HG03139 (cell line): Measurements from ENCODE around the gene CIDEA.
"Not testable (repeated sequence)": the region's sequence is repeated elsewhere in the genome, so short reads cannot be mapped to it uniquely, and the experiment has no call there.

Experiments
- ATAC-seq: cut with Tn5 transposase; IDR thresholded peaks from one replicate; pipeline ENCODE4 v1.9.1; 2021; ENCODE audit not compliant: unreplicated experiment

CIDEA gene

GRCh38 chr18:12254136-12254819 is at the start of gene CIDEA:
Gene CIDEA (plus strand): TSS chr18:12254361. CDS start chr18:12254384, 23 bp downstream.
- ATAC-seq, result no peak

GRCh38 chr18:12208296-12209153 is 45.6 kb upstream of the CIDEA start:
- not testable (repeated sequence) for ATAC-seq

GRCh38 chr18:12212308-12212707 is 41.9 kb upstream of the CIDEA start:
- ATAC-seq, result not testable (repeated sequence)

- not testable (repeated sequence) for ATAC-seq
These were observed 39.7 kb upstream of the CIDEA start for GRCh38 chr18:12214296-12215005.

- ATAC-seq, result not testable (repeated sequence)
These were observed 37.7 kb upstream of the CIDEA start for GRCh38 chr18:12216471-12216870.

GRCh38 chr18:12218603-12219002 is 35.6 kb upstream of the CIDEA start:
- not testable (repeated sequence) for ATAC-seq

GRCh38 chr18:12222041-12222440 is 32.1 kb upstream of the CIDEA start:
- ATAC-seq, result not testable (repeated sequence)

- ATAC-seq, result not testable (repeated sequence)
These were observed 30.8 kb upstream of the CIDEA start for GRCh38 chr18:12223326-12223725.

- ATAC-seq, result not testable (repeated sequence)
These were observed 27.4 kb upstream of the CIDEA start for GRCh38 chr18:12226807-12227206.

GRCh38 chr18:12227399-12228186 is 26.6 kb upstream of the CIDEA start:
- ATAC-seq, result not testable (repeated sequence)

GRCh38 chr18:12228308-12228707 is 25.9 kb upstream of the CIDEA start:
- ATAC-seq, result not testable (repeated sequence)

GRCh38 chr18:12230561-12230960 is 23.6 kb upstream of the CIDEA start:
- not testable (repeated sequence) for ATAC-seq

GRCh38 chr18:12231040-12231882 is 22.9 kb upstream of the CIDEA start:
- no peak for ATAC-seq

- no peak for ATAC-seq
These were observed 22.2 kb upstream of the CIDEA start for GRCh38 chr18:12231986-12232385.

GRCh38 chr18:12233378-12233777 is 20.8 kb upstream of the CIDEA start:
- no peak for ATAC-seq

- no peak for ATAC-seq
These were observed 19.5 kb upstream of the CIDEA start for GRCh38 chr18:12234451-12235190.

GRCh38 chr18:12236141-12236540 is 18.0 kb upstream of the CIDEA start:
- no peak for ATAC-seq

GRCh38 chr18:12236934-12237832 is 17.0 kb upstream of the CIDEA start:
- peak; percentile 93 for ATAC-seq
